Cardiac muscle cell (in vitro differentiated cells and primary cell): ENCODE results near the gene HYAL3. TPM values are rescaled to one million over a fixed set of nuclear protein-coding genes. Genes with fewer than 3 reads are reported as not detected.
"Not testable (repeated sequence)": the region's sequence is repeated elsewhere in the genome, so short reads cannot be mapped to it uniquely, and the experiment has no call there.

ENCODE experiments used
- DNase-seq, 2 donors: peaks; one replicate each; pipeline versions ENCODE4 v3.0.0 to v3.0.0-alpha.2; 2010 to 2017; ENCODE audit warnings: low read depth in 1 of 2, low spot score in 1 of 2
- H3K27ac ChIP-seq: fragments of 200-600 bp; sonication (generic); 2 replicates; pipeline ENCODE4 v1.5.1; 2016
- H3K27me3 ChIP-seq: fragments of 200-600 bp; sonication (generic); 2 replicates; pipeline ENCODE4 v1.6.0; 2016; ENCODE audit warnings: control low read depth
- H3K36me3 ChIP-seq: fragments of 200-600 bp; sonication (generic); 2 replicates; pipeline ENCODE4 v1.5.1; 2016; ENCODE audit warnings: control low read depth
- H3K4me1 ChIP-seq: fragments of 200-600 bp; sonication (generic); 2 replicates; pipeline ENCODE4 v1.8.1; 2017; ENCODE audit warnings: low read depth, mild to moderate bottlenecking, mixed run types
- H3K4me3 ChIP-seq: fragments of 200-600 bp; sonication (generic); 2 replicates; pipeline ENCODE4 v1.5.1; 2016; ENCODE audit warnings: mild to moderate bottlenecking
- H3K9me3 ChIP-seq: fragments of 200-600 bp; sonication (generic); 2 replicates; pipeline ENCODE4 v1.5.1; 2017; ENCODE audit warnings: low read depth, mild to moderate bottlenecking, control low read depth
- CTCF ChIP-seq: IDR thresholded peaks from 2 replicates; pipeline ENCODE4 v1.5.1; 2012; ENCODE audit warnings: low read depth, mild to moderate bottlenecking, low read length
- polyA plus RNA-seq: library from polyadenylated mRNA; unstranded; fragments of >200 nt; fragmentation: Nextera tagmentation; extraction: Ambion mirVana; gene quantifications from 2 replicates; pipeline ENCODE4 v1.2.1, GENCODE V29; 2016
- total RNA-seq: library from RNA; depleted of rRNA; stranded (reverse); fragments of >200 nt; gene quantifications from 2 replicates; pipeline ENCODE4 v1.2.3, GENCODE V29; 2016

HYAL3 gene
- total and polyA plus RNA-seq, 2 experiments from 2014 or later: 3.6 to 6.2 TPM

GRCh38 chr3:50262778-50263177, 36.4 kb downstream of the HYAL3 start:
- no peak for DNase-seq
- H3K4me3 ChIP-seq: no peak overlapping the region
- H3K27ac ChIP-seq: peak overlapping the region; percentile 11
- H3K36me3 ChIP-seq: peaks cover 7% of the 10 kb centered on the region
- no peaks in the 10 kb centered on the region for H3K27me3 ChIP-seq
- TF ChIP-seq CTCF: no peak
- no peaks in the 10 kb centered on the region for H3K9me3 ChIP-seq
- peaks cover 51% of the 10 kb centered on the region for H3K4me1 ChIP-seq

GRCh38 chr3:50262200-50262599, 37.0 kb downstream of the HYAL3 start:
- Histone ChIP-seq H3K27ac (peak overlapping the region; percentile 97), H3K4me1 (peaks cover 45% of the 10 kb centered on the region), H3K36me3 (peaks cover 11% of the 10 kb centered on the region)
- not testable (repeated sequence) for DNase-seq, H3K27me3 ChIP-seq, H3K9me3 ChIP-seq, H3K4me3 ChIP-seq

- H3K4me1 ChIP-seq: peaks cover 38% of the 10 kb centered on the region
- no peak for TF ChIP-seq CTCF
- H3K27ac ChIP-seq: peak overlapping the region; percentile 97
- no peak for DNase-seq
- no peaks in the 10 kb centered on the region for H3K27me3 ChIP-seq
- H3K36me3 ChIP-seq: peaks cover 18% of the 10 kb centered on the region
- no peak overlapping the region for H3K4me3 ChIP-seq
- H3K9me3 ChIP-seq: no peaks in the 10 kb centered on the region
These were observed 37.7 kb downstream of the HYAL3 start for GRCh38 chr3:50261505-50261904.

- Histone ChIP-seq H3K4me1 (peaks cover 34% of the 10 kb centered on the region), H3K27me3 (no peaks in the 10 kb centered on the region), H3K27ac (peak overlapping the region; percentile 97), H3K9me3 (no peaks in the 10 kb centered on the region), H3K36me3 (peaks cover 23% of the 10 kb centered on the region), H3K4me3 (no peak overlapping the region)
- no peak for DNase-seq
- no peak for TF ChIP-seq CTCF
These were observed 38.2 kb downstream of the HYAL3 start for GRCh38 chr3:50260942-50261441.

- TF ChIP-seq CTCF: peak; percentile 90
- H3K27ac ChIP-seq: peak overlapping the region; percentile 97
- H3K27me3 ChIP-seq: no peaks in the 10 kb centered on the region
- peak overlapping the region; percentile 21 for H3K4me3 ChIP-seq
- H3K4me1 ChIP-seq: peaks cover 27% of the 10 kb centered on the region
- no peaks in the 10 kb centered on the region for H3K9me3 ChIP-seq
- peaks cover 23% of the 10 kb centered on the region for H3K36me3 ChIP-seq
- DNase-seq: peak; percentile 94 to 95
These were observed 38.9 kb downstream of the HYAL3 start for GRCh38 chr3:50260027-50260941.

GRCh38 chr3:50259432-50260026, 39.7 kb downstream of the HYAL3 start:
- H3K4me3 ChIP-seq: no peak overlapping the region

More at GRCh38 chr3:50259432-50260026, 39.7 kb downstream of the HYAL3 start:
- peaks cover 23% of the 10 kb centered on the region for H3K36me3 ChIP-seq
- H3K9me3 ChIP-seq: no peaks in the 10 kb centered on the region
- no peaks in the 10 kb centered on the region for H3K27me3 ChIP-seq
- no peak for TF ChIP-seq CTCF
- no peak for DNase-seq
- peaks cover 23% of the 10 kb centered on the region for H3K4me1 ChIP-seq
- peak overlapping the region; percentile 97 for H3K27ac ChIP-seq
